Sigmoid colon (tissue), 7 donors: ENCODE data around the gene IRF6. TPM values are rescaled to one million over a fixed set of nuclear protein-coding genes. Genes with fewer than 3 reads are reported as not detected.

Source experiments
- DNase-seq: peaks from one replicate; pipeline ENCODE4 v3.0.0-alpha.2; 2019
- H3K27ac ChIP-seq, 4 donors: fragments of 200-600 bp; sonication (generic); one replicate each; pipeline ENCODE4 v1.5.1; 2016 to 2019; ENCODE audit warnings: mild to moderate bottlenecking in 1 of 4
- H3K27me3 ChIP-seq, 3 donors: fragments of 200-600 bp; sonication (generic); one replicate each; pipeline ENCODE4 v1.5.1; 2019; ENCODE audit warnings: mild to moderate bottlenecking in 1 of 3
- H3K36me3 ChIP-seq, 4 donors: fragments of 200-600 bp; sonication (generic); one replicate each; pipeline ENCODE4 v1.5.1; 2016 to 2019
- H3K4me1 ChIP-seq, 4 donors: fragments of 200-600 bp; sonication (generic); one replicate each; pipeline ENCODE4 v1.5.1; 2017 to 2019
- H3K4me3 ChIP-seq, 4 donors: fragments of 200-600 bp; sonication (generic); one replicate each; pipeline ENCODE4 v1.5.1; 2017 to 2019; ENCODE audit warnings: mild to moderate bottlenecking in 2 of 4, moderate library complexity in 1 of 4
- H3K9me3 ChIP-seq, 4 donors: fragments of 200-600 bp in 3 of 4; sonication (generic) in 3 of 4; one replicate each; pipeline versions ENCODE4 v1.5.1 to v1.6.1; 2013 to 2019
- EP300 ChIP-seq, 4 donors: sonication (generic); formaldehyde crosslinking; IDR thresholded peaks; one replicate each; pipeline ENCODE4 v1.6.1; 2017; ENCODE audit warnings: antibody characterized with exemption in 4 of 4
- POLR2A ChIP-seq, 2 donors: fragments of 450-650 bp; IDR thresholded peaks; one replicate each; pipeline ENCODE4 v1.6.1; 2016; ENCODE audit warnings: antibody characterized with exemption in 2 of 2, mild to moderate bottlenecking in 2 of 2, moderate library complexity in 2 of 2
- POLR2AphosphoS5 ChIP-seq, 4 donors: sonication (generic); formaldehyde crosslinking; IDR thresholded peaks; one replicate each; pipeline ENCODE4 v1.6.1; 2017; ENCODE audit warnings: antibody characterized with exemption in 4 of 4
- WGBS, 2 donors: extraction: QIAGEN DNeasy Blood & Tissue Kit; methylation state at CpG; one replicate each; pipeline ENCODE4 v1.1.7; 2013; 5-methylcytosine and 5-hydroxymethylcytosine counted together
- intact Hi-C: fragments of 100-400 bp; cut with DNase I; formaldehyde crosslinking; loops from one replicate; pipeline ENCODE4 v1.15.1; 2023
- polyA plus RNA-seq, 3 donors: library from polyadenylated mRNA; stranded (reverse); fragments of 200-250 nt; gene quantifications; one replicate each; pipeline ENCODE4 v1.2.3, GENCODE V29; 2013
- total RNA-seq, 4 donors: library from RNA; depleted of rRNA; stranded (reverse); fragments of >200 nt; gene quantifications; one replicate each; pipeline ENCODE4 v1.1.0, GENCODE V29; 2016
- TF ChIP-seq, protein P1 (sequence below), 4 experiments: fragments of 450-650 bp in 3 of 4; fragments of 200-600 bp in 1 of 4; IDR thresholded peaks; one replicate each; pipeline ENCODE4 v1.5.1; 2016 to 2019; ENCODE audit warnings: antibody characterized with exemption in 4 of 4, mild to moderate bottlenecking in 3 of 4, moderate library complexity in 2 of 4
- donor health status: healthy with polysubstance abuse.
- donor health status: Bipolar disorder and iron deficiency.
- donor health status: healthy.

The IRF6 gene
- total and polyA plus RNA-seq, 7 donors = 0.28 to 58.5 (median 1.1) TPM

DNA sequence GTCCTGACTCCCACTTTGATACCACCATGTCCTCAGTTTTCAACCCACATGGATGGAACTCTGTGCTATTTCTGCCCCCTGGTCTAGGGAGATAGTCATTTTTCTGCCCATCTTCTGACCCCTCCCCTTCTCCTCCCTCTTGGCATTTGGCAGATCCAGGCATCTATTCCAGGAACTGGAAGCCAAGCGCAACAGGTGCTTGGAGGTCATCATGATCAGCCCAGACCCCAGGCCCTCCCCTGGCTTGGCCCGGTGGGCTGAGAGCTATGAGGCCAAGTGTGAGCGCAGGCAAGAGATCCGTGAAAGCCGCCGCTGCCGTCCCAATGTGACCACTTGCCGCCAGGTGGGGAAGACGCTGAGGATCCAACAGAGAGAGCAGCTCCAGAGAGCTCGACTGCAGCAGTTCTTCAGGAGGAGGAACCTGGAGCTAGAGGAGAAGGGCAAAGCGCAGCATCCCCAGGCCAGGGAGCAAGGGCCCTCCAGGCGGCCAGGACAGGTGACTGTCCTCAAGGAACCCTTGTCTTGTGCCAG lies 46.0 kb downstream of the IRF6 start:
- 95 to 96% methylated on average over 12 of the region's 12 CpGs for WGBS, 2 donors
- no peaks in the 10 kb centered on the region for H3K9me3 ChIP-seq

DNA sequence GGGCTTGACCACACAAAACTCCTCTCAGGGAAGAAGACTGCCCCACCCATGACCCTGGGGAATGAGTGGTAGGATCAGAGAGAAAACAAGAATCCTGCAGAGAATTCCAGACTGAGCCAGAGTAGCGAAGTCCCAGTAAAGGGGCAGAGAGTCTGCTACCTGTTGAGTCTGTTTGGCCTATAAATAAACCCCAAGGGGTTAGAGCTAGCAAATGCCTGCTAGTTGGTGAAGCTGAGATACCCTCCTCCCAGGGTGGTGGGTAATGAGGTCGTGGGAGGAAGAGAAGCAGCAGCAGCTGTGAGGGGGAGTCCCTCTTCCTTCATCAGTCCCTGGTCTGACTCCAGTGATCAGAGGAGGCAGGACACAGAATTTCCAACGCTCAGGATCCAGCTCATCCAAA lies 47.5 kb downstream of the IRF6 start:
- intact Hi-C loops = no loop called here

More for the DNA sequence above, 46.0 kb downstream of the IRF6 start:
- intact Hi-C loops = loop anchor here (10.0 kb wide), 1 partner anchor 65 kb away; the partner anchor contains the start of gene UTP25
- Histone ChIP-seq H3K27me3 (no peaks in the 10 kb centered on the region), H3K4me3 (no peak overlapping the region), H3K36me3 (no peaks in the 10 kb centered on the region), H3K4me1 (no peaks in the 10 kb centered on the region), H3K27ac (no peak overlapping the region)
- TF ChIP-seq EP300 (IDR thresholded peaks at IDR 0.05) (no peak), POLR2A (IDR thresholded peaks at IDR 0.05) (no peak), POLR2AphosphoS5 (IDR thresholded peaks at IDR 0.05) (no peak)
- TF ChIP-seq, protein P1, sequence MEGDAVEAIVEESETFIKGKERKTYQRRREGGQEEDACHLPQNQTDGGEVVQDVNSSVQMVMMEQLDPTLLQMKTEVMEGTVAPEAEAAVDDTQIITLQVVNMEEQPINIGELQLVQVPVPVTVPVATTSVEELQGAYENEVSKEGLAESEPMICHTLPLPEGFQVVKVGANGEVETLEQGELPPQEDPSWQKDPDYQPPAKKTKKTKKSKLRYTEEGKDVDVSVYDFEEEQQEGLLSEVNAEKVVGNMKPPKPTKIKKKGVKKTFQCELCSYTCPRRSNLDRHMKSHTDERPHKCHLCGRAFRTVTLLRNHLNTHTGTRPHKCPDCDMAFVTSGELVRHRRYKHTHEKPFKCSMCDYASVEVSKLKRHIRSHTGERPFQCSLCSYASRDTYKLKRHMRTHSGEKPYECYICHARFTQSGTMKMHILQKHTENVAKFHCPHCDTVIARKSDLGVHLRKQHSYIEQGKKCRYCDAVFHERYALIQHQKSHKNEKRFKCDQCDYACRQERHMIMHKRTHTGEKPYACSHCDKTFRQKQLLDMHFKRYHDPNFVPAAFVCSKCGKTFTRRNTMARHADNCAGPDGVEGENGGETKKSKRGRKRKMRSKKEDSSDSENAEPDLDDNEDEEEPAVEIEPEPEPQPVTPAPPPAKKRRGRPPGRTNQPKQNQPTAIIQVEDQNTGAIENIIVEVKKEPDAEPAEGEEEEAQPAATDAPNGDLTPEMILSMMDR (IDR thresholded peaks at IDR 0.05) = no peak
- DNase-seq = no peak

GRCh38 chr1:209756615-209757445 lies 49.1 kb downstream of the IRF6 start:
- TF ChIP-seq POLR2AphosphoS5 (IDR thresholded peaks at IDR 0.05) (no peak), POLR2A (IDR thresholded peaks at IDR 0.05) (no peak), EP300 (IDR thresholded peaks at IDR 0.05) (no peak)
- TF ChIP-seq, protein P1 (IDR thresholded peaks at IDR 0.05) = no peak
- no peaks in the 10 kb centered on the region for H3K36me3 ChIP-seq
- intact Hi-C loops = no loop called here
- no peak for DNase-seq
- no peaks in the 10 kb centered on the region for H3K27me3 ChIP-seq
- H3K27ac ChIP-seq = peak overlapping the region in 1 of 4 donors; percentile 18
- H3K9me3 ChIP-seq = no peaks in the 10 kb centered on the region
- no peaks in the 10 kb centered on the region for H3K4me1 ChIP-seq
- H3K4me3 ChIP-seq = no peak overlapping the region
- WGBS, 2 donors = 38 to 78% methylated on average over 5 of the region's 5 CpGs

More for the DNA sequence above, 47.5 kb downstream of the IRF6 start:
- no peak overlapping the region for H3K4me3 ChIP-seq
- H3K9me3 ChIP-seq = no peaks in the 10 kb centered on the region
- H3K27me3 ChIP-seq = no peaks in the 10 kb centered on the region
- H3K4me1 ChIP-seq = no peaks in the 10 kb centered on the region
- H3K36me3 ChIP-seq = no peaks in the 10 kb centered on the region
- WGBS, 2 donors = 54 to 70% methylated on average over 3 of the region's 3 CpGs
- no peak overlapping the region for H3K27ac ChIP-seq
- TF ChIP-seq, protein P1 (IDR thresholded peaks at IDR 0.05) = no peak
- TF ChIP-seq POLR2AphosphoS5 (IDR thresholded peaks at IDR 0.05) = no peak
- no peak for TF ChIP-seq POLR2A (IDR thresholded peaks at IDR 0.05)
- no peak for TF ChIP-seq EP300 (IDR thresholded peaks at IDR 0.05)
- DNase-seq = no peak

DNA sequence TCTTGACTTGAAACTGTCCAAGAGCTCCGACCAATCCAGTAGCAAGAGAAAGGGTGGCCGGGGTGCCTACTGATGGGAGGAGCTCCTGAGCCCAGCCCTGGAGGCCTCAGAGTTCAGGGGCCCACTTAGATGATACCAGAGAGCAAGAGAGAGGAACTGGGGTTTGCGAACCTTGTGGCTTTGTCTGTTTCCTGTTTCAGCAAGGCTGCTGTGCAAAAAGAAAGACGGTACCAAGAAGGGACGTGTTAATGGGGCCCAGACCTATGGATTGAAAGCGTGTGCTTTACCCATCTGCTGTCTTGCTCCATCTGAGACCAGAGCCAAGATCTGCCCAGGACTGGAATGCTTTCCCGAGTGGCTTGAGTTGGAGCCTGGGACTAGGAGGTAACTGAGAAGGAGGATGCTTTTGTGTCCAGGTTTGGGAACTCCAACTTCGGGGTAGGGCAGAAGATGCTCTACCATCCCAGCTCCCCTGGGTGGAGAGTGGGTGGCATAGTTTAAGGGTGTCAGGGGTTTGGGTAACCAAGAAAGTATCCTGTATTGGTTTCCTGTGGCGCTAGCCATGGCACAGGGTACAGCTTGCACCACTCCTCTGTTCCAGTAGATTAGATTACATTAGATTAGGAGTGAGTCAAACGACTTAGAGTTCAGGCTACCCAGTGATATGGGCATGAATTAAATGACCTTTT lies 49.9 kb downstream of the IRF6 start, which contains the start of gene TRAF3IP3:
Gene TRAF3IP3, plus strand, starts transcription at position 128 of the 689 bp plus-strand sequence. CDS start 3,987 bp downstream, outside the sequence.
- Histone ChIP-seq H3K36me3 (no peaks in the 10 kb centered on the region), H3K4me1 (no peaks in the 10 kb centered on the region), H3K9me3 (no peaks in the 10 kb centered on the region), H3K4me3 (no peak within 1 kb of the TSS), H3K27me3 (no peaks in the 10 kb centered on the region), H3K27ac (peak within 1 kb of the TSS in 1 of 4 donors; percentile 18)
- DNase-seq = no peak
- TF ChIP-seq POLR2AphosphoS5 (IDR thresholded peaks at IDR 0.05) (no peak), POLR2A (IDR thresholded peaks at IDR 0.05) (no peak), EP300 (IDR thresholded peaks at IDR 0.05) (no peak)
- TF ChIP-seq, protein P1 (IDR thresholded peaks at IDR 0.05) = no peak
- intact Hi-C loops = no loop called here
- 48 to 78% methylated on average over 10 of the region's 10 CpGs for WGBS, 2 donors
